AG04450 (cell line): Measurements from ENCODE around the gene FAM131B. TPM values are rescaled to one million over a fixed set of nuclear protein-coding genes. Genes with fewer than 3 reads are reported as not detected.

ENCODE experiments used
- CTCF ChIA-PET: fragments of 300-600, 350-600 bp; formaldehyde crosslinking; extraction: SDS; loops from one replicate; lab custom pipeline; 2022; ENCODE audit warnings: antibody characterized with exemption, inconsistent platforms; lab: Charles Lee
- POLR2A ChIA-PET: fragments of 350-600 bp; formaldehyde crosslinking; extraction: SDS; loops from one replicate; lab custom pipeline; 2021; ENCODE audit warnings: antibody characterized with exemption, inconsistent platforms; lab: Yijun Ruan, JAX
- DNase-seq: peaks from one replicate; pipeline ENCODE4 v3.0.0-alpha.2; 2011; ENCODE audit warnings: low read depth, low spot score
- H3K27ac ChIP-seq: one replicate; pipeline ENCODE4 v1.5.1; 2012; ENCODE audit warnings: low read depth, low read length, control low read depth
- H3K27me3 ChIP-seq: one replicate; pipeline ENCODE4 v1.6.0; 2012; ENCODE audit warnings: low read length; ENCODE audit not compliant: control insufficient read depth, insufficient read depth
- H3K4me3 ChIP-seq: 2 replicates; pipeline ENCODE4 v1.5.1; 2011; ENCODE audit warnings: mild to moderate bottlenecking, low read depth, low read length, control low read depth
- H3K9me3 ChIP-seq: 2 replicates; pipeline ENCODE4 v1.5.1; 2012; ENCODE audit warnings: low read length; ENCODE audit not compliant: control insufficient read depth, insufficient read depth
- CTCF ChIP-seq: IDR thresholded peaks from 2 replicates; pipeline ENCODE4 v1.5.1; 2011; ENCODE audit warnings: low read depth, low read length, control low read depth, inconsistent platforms
- polyA plus RNA-seq: library from polyadenylated mRNA; depleted of rRNA; stranded (reverse); fragments of >200 nt; gene quantifications from 2 replicates; pipeline ENCODE4 v1.2.3, GENCODE V29; 2011; rRNA removed
- small RNA-seq: library from RNA; depleted of rRNA; stranded (forward); fragments of <200 nt; gene quantifications from one replicate; pipeline ENCODE3, GENCODE V24; 2012; ENCODE audit warnings: low read depth; ENCODE audit not compliant: insufficient read length

FAM131B gene
- polyA plus RNA-seq, 1 experiment: 3.1 TPM

DNA sequence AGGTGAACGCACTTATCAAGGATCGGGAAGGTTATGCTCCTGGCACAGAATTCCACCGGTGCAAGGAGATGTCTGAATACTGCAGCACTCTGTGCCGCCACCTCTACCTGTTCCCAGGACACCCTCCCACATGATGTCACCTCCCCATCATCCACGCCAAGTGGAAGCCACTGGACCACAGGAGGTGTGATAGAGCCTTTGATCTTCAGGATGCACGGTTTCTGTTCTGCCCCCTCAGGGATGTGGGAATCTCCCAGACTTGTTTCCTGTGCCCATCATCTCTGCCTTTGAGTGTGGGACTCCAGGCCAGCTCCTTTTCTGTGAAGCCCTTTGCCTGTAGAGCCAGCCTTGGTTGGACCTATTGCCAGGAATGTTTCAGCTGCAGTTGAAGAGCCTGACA is 57.6 kb downstream of the FAM131B start:
- no peaks in the 10 kb centered on the region for H3K9me3 ChIP-seq
- no peak for DNase-seq
- H3K27ac ChIP-seq: no peak overlapping the region
- CTCF ChIA-PET: interaction anchor here (0.6 to 2.7 kb wide), 3 partner anchors 9 to 90 kb away, joined by 3 to 24 read pairs (median 14); no protein-coding TSS in a partner anchor
- TF ChIP-seq CTCF: no peak
- H3K4me3 ChIP-seq: no peak overlapping the region
- no peaks in the 10 kb centered on the region for H3K27me3 ChIP-seq
- POLR2A ChIA-PET: interaction anchor here (0.6 kb wide), 1 partner anchor 17 kb away, joined by 3 read pairs; the partner anchor contains the start of gene CASP2

GRCh38 chr7:143303733-143304132 is 58.8 kb downstream of the FAM131B start:
- Histone ChIP-seq H3K4me3 (no peak overlapping the region), H3K27me3 (no peaks in the 10 kb centered on the region), H3K9me3 (no peaks in the 10 kb centered on the region), H3K27ac (no peak overlapping the region)
- ChIA-PET POLR2A (no interaction called here), CTCF (interaction anchor here (0.6 to 1.0 kb wide), 2 partner anchors 12 to 63 kb away, joined by 3 read pairs; partner anchors contain the start of gene CLCN1)
- no peak for DNase-seq
- no peak for TF ChIP-seq CTCF

Small RNA genes within 50 kb of the gene (small RNA-seq; reads per million reads assigned to genes)
- gene MIR6892: 1.6 reads per million

Other genes with a start within 250 kb of the FAM131B start
- not detected in 2 replicates for gene PIP, start 230.6 kb downstream of the FAM131B start, polyA plus RNA-seq
- not detected in 2 replicates for gene TAS2R39, start 179.3 kb downstream of the FAM131B start, polyA plus RNA-seq
- not detected in 2 replicates for gene TAS2R40, start 140.7 kb downstream of the FAM131B start, polyA plus RNA-seq
- gene GSTK1, start 99.3 kb downstream of the FAM131B start, polyA plus RNA-seq: 100 and 116 TPM in 2 replicates
- not detected in 2 replicates for gene TMEM139, start 77.8 kb downstream of the FAM131B start, polyA plus RNA-seq
- gene CASP2, start 74.4 kb downstream of the FAM131B start, polyA plus RNA-seq: 18.6 and 21.8 TPM in 2 replicates
- not detected in 2 replicates for gene CLCN1, start 46.6 kb downstream of the FAM131B start, polyA plus RNA-seq
- gene ZYX, start 18.6 kb upstream of the FAM131B start, polyA plus RNA-seq: 32.6 and 76.4 TPM in 2 replicates
- 0.09 TPM in 1 of 2 replicates, not detected in the other for gene EPHA1, start 46.1 kb upstream of the FAM131B start, polyA plus RNA-seq
- gene TAS2R60, start 80.7 kb upstream of the FAM131B start, polyA plus RNA-seq: not detected in 2 replicates
- gene TAS2R41, start 115.2 kb upstream of the FAM131B start, polyA plus RNA-seq: not detected in 2 replicates
- gene CTAGE15, start 209.1 kb upstream of the FAM131B start, polyA plus RNA-seq: not detected in 2 replicates